HUES48 (cell line): ENCODE measurements around the gene HOXB3.
"Not testable (repeated sequence)": the region's sequence is repeated elsewhere in the genome, so short reads cannot be mapped to it uniquely, and the experiment has no call there.

ENCODE experiments used
- H3K27ac ChIP-seq: one replicate; pipeline ENCODE4 v1.7.0; 2013; ENCODE audit warnings: low read depth, low read length, inconsistent platforms
- H3K27me3 ChIP-seq: 2 replicates; pipeline ENCODE4 v1.6.1; 2013; ENCODE audit warnings: mild to moderate bottlenecking, low read length; ENCODE audit not compliant: control insufficient read depth, insufficient read depth
- H3K36me3 ChIP-seq: 2 replicates; pipeline ENCODE4 v1.6.1; 2013; ENCODE audit warnings: low read length; ENCODE audit not compliant: control insufficient read depth, insufficient read depth
- H3K4me1 ChIP-seq: 2 replicates; pipeline ENCODE4 v1.6.1; 2013; ENCODE audit warnings: mild to moderate bottlenecking, low read length; ENCODE audit not compliant: control insufficient read depth, insufficient read depth
- H3K4me3 ChIP-seq: 2 replicates; pipeline ENCODE4 v1.5.1; 2013; ENCODE audit warnings: mild to moderate bottlenecking, low read depth, low read length
- H3K9ac ChIP-seq: 2 replicates; pipeline ENCODE4 v1.6.1; 2013; ENCODE audit warnings: mild to moderate bottlenecking, low read depth, low read length, moderate library complexity
- H3K9me3 ChIP-seq: 2 replicates; pipeline ENCODE4 v1.6.1; 2013; ENCODE audit warnings: low read length; ENCODE audit not compliant: control insufficient read depth, insufficient read depth

Gene HOXB3

GRCh38 chr17:48543854-48544348 lies 46.1 kb downstream of the HOXB3 start:
- Histone ChIP-seq H3K27ac (no peak overlapping the region), H3K9me3 (no peaks in the 10 kb centered on the region), H3K9ac (no peak overlapping the region), H3K36me3 (no peaks in the 10 kb centered on the region), H3K4me1 (peaks cover 50% of the 10 kb centered on the region), H3K27me3 (peaks cover 100% of the 10 kb centered on the region), H3K4me3 (peak overlapping the region; percentile 32)

GRCh38 chr17:48543107-48543853 lies 46.8 kb downstream of the HOXB3 start:
- no peaks in the 10 kb centered on the region for H3K9me3 ChIP-seq
- H3K36me3 ChIP-seq: no peaks in the 10 kb centered on the region
- peaks cover 98% of the 10 kb centered on the region for H3K27me3 ChIP-seq
- H3K4me1 ChIP-seq: peaks cover 44% of the 10 kb centered on the region
- H3K4me3 ChIP-seq: peak overlapping the region; percentile 59
- no peak overlapping the region for H3K27ac ChIP-seq
- H3K9ac ChIP-seq: no peak overlapping the region

GRCh38 chr17:48542698-48543106 lies 47.3 kb downstream of the HOXB3 start:
- no peak overlapping the region for H3K27ac ChIP-seq

GRCh38 chr17:48542114-48542656 lies 47.9 kb downstream of the HOXB3 start:
- Histone ChIP-seq H3K27ac (no peak overlapping the region), H3K9ac (no peak overlapping the region), H3K9me3 (no peaks in the 10 kb centered on the region), H3K4me1 (peaks cover 35% of the 10 kb centered on the region), H3K36me3 (no peaks in the 10 kb centered on the region), H3K4me3 (peak overlapping the region; percentile 59), H3K27me3 (peaks cover 95% of the 10 kb centered on the region)

More at GRCh38 chr17:48542698-48543106, 47.3 kb downstream of the HOXB3 start:
- Histone ChIP-seq H3K9me3 (no peaks in the 10 kb centered on the region), H3K9ac (no peak overlapping the region), H3K4me1 (peaks cover 40% of the 10 kb centered on the region), H3K36me3 (no peaks in the 10 kb centered on the region), H3K27me3 (peaks cover 95% of the 10 kb centered on the region), H3K4me3 (peak overlapping the region; percentile 59)

- Histone ChIP-seq H3K4me1 (peaks cover 29% of the 10 kb centered on the region), H3K9me3 (no peaks in the 10 kb centered on the region), H3K4me3 (peak overlapping the region; percentile 59), H3K27me3 (peaks cover 92% of the 10 kb centered on the region), H3K27ac (no peak overlapping the region), H3K9ac (no peak overlapping the region), H3K36me3 (no peaks in the 10 kb centered on the region)
Observed at GRCh38 chr17:48541577-48542113, 48.4 kb downstream of the HOXB3 start.

- H3K4me3 ChIP-seq: peak overlapping the region; percentile 59
Observed at GRCh38 chr17:48541036-48541576, 48.9 kb downstream of the HOXB3 start.

GRCh38 chr17:48540213-48540612 lies 49.8 kb downstream of the HOXB3 start:
- H3K27ac ChIP-seq: no peak overlapping the region
- H3K9ac ChIP-seq: no peak overlapping the region
- H3K27me3 ChIP-seq: peaks cover 82% of the 10 kb centered on the region
- H3K9me3 ChIP-seq: no peaks in the 10 kb centered on the region
- no peak overlapping the region for H3K4me3 ChIP-seq
- H3K36me3 ChIP-seq: no peaks in the 10 kb centered on the region
- H3K4me1 ChIP-seq: peaks cover 26% of the 10 kb centered on the region

More at GRCh38 chr17:48541036-48541576, 48.9 kb downstream of the HOXB3 start:
- Histone ChIP-seq H3K9ac (no peak overlapping the region), H3K27ac (no peak overlapping the region), H3K9me3 (no peaks in the 10 kb centered on the region), H3K27me3 (peaks cover 91% of the 10 kb centered on the region), H3K36me3 (no peaks in the 10 kb centered on the region), H3K4me1 (peaks cover 26% of the 10 kb centered on the region)

GRCh38 chr17:48539177-48539576 lies 50.9 kb downstream of the HOXB3 start:
- Histone ChIP-seq H3K36me3 (no peaks in the 10 kb centered on the region), H3K4me3 (no peak overlapping the region), H3K27me3 (peaks cover 76% of the 10 kb centered on the region), H3K4me1 (peaks cover 26% of the 10 kb centered on the region), H3K27ac (no peak overlapping the region), H3K9ac (no peak overlapping the region), H3K9me3 (no peaks in the 10 kb centered on the region)

GRCh38 chr17:48537316-48537715 lies 52.7 kb downstream of the HOXB3 start:
- H3K4me3 ChIP-seq: no peak overlapping the region
- no peaks in the 10 kb centered on the region for H3K36me3 ChIP-seq
- H3K27ac ChIP-seq: no peak overlapping the region
- no peak overlapping the region for H3K9ac ChIP-seq
- H3K9me3 ChIP-seq: no peaks in the 10 kb centered on the region
- peaks cover 76% of the 10 kb centered on the region for H3K27me3 ChIP-seq
- H3K4me1 ChIP-seq: peaks cover 19% of the 10 kb centered on the region

GRCh38 chr17:48535793-48536559 lies 54.1 kb downstream of the HOXB3 start:
- Histone ChIP-seq H3K4me1 (peaks cover 19% of the 10 kb centered on the region), H3K27me3 (peaks cover 76% of the 10 kb centered on the region)
- not testable (repeated sequence) for H3K4me3 ChIP-seq, H3K9me3 ChIP-seq, H3K9ac ChIP-seq, H3K27ac ChIP-seq, H3K36me3 ChIP-seq
